CD14-positive monocyte (primary cell): ENCODE results near the gene WDFY3. TPM values are rescaled to one million over a fixed set of nuclear protein-coding genes. Genes with fewer than 3 reads are reported as not detected.

Source experiments
- DNase-seq, 3 donors: peaks; one replicate each; pipeline ENCODE4 v3.0.0-alpha.2; 2011 to 2022
- H2AFZ ChIP-seq: 2 replicates; pipeline ENCODE4 v1.6.0; 2012; ENCODE audit warnings: mild to moderate bottlenecking, low read depth, low read length, inconsistent platforms; ENCODE audit not compliant: insufficient read depth, poor library complexity, severe bottlenecking
- H3K27ac ChIP-seq, 2 donors: 1 replicate in 1 of 2; 2 replicates in 1 of 2; pipeline ENCODE4 v1.5.1; 2012 to 2013; ENCODE audit warnings: low read length in 2 of 2, control low read depth in 1 of 2, inconsistent platforms in 1 of 2, low read depth in 1 of 2, mild to moderate bottlenecking in 1 of 2
- H3K27me3 ChIP-seq, 2 donors: one replicate each; pipeline versions ENCODE4 v1.6.0 to v1.6.1; 2011 to 2013; ENCODE audit warnings: low read length in 2 of 2; ENCODE audit not compliant: control insufficient read depth in 2 of 2, insufficient read depth in 2 of 2
- H3K36me3 ChIP-seq, 2 donors: replicated peaks in 1 of 2; 1 replicate in 1 of 2; 2 replicates in 1 of 2; pipeline versions ENCODE4 v1.5.1 to v1.6.1; 2012 to 2013; ENCODE audit warnings: low read length in 2 of 2, control low read depth in 1 of 2, inconsistent platforms in 1 of 2, mild to moderate bottlenecking in 1 of 2; ENCODE audit not compliant: insufficient read depth in 2 of 2, control insufficient read depth in 1 of 2
- H3K4me1 ChIP-seq, 2 donors: 1 replicate in 1 of 2; 2 replicates in 1 of 2; pipeline versions ENCODE4 v1.5.1 to v1.6.1; 2012 to 2013; ENCODE audit warnings: low read length in 2 of 2, control low read depth in 1 of 2, inconsistent platforms in 1 of 2, mild to moderate bottlenecking in 1 of 2, moderate library complexity in 1 of 2; ENCODE audit not compliant: insufficient read depth in 2 of 2, control insufficient read depth in 1 of 2
- H3K4me2 ChIP-seq: replicated peaks from 2 replicates; pipeline ENCODE3; 2012; ENCODE audit warnings: low read length, moderate library complexity, mild to moderate bottlenecking; ENCODE audit not compliant: poor library complexity, severe bottlenecking; ENCODE audit errors: extremely low read depth
- H3K4me3 ChIP-seq, 3 experiments: fragments of 200-600 bp in 1 of 3; sonication (generic) in 1 of 3; replicated peaks in 1 of 3; 1 replicate in 2 of 3; 2 replicates in 1 of 3; pipeline ENCODE4 v1.5.1; 2011 to 2013; ENCODE audit warnings: low read length in 3 of 3, mild to moderate bottlenecking in 3 of 3, control low read depth in 2 of 3, low read depth in 2 of 3, inconsistent platforms in 1 of 3, moderate library complexity in 1 of 3
- H3K79me2 ChIP-seq: 2 replicates; pipeline ENCODE4 v1.6.0; 2012; ENCODE audit warnings: mild to moderate bottlenecking, control low read depth, inconsistent platforms, low read length, moderate library complexity; ENCODE audit not compliant: insufficient read depth
- H3K9ac ChIP-seq: 2 replicates; pipeline ENCODE4 v1.6.0; 2017; ENCODE audit warnings: low read length, mild to moderate bottlenecking; ENCODE audit not compliant: insufficient read depth, poor library complexity, severe bottlenecking
- H3K9me3 ChIP-seq, 2 donors: replicated peaks in 1 of 2; 1 replicate in 1 of 2; 2 replicates in 1 of 2; pipeline versions ENCODE4 v1.5.1 to v1.6.1; 2012 to 2013; ENCODE audit warnings: low read length in 2 of 2, control low read depth in 1 of 2; ENCODE audit not compliant: control insufficient read depth in 1 of 2, insufficient read depth in 1 of 2
- H4K20me1 ChIP-seq: 2 replicates; pipeline ENCODE4 v1.6.0; 2012; ENCODE audit warnings: mild to moderate bottlenecking, low read length, control low read depth, moderate library complexity; ENCODE audit not compliant: insufficient read depth
- H3K27ac Mint-ChIP-seq, 7 donors: one replicate each; pipeline ENCODE4 v1.8.0; 2020; ENCODE audit warnings: mild to moderate bottlenecking in 7 of 7, mixed read lengths in 7 of 7, moderate library complexity in 6 of 7, inconsistent platforms in 2 of 7
- H3K27me3 Mint-ChIP-seq, 3 donors: one replicate each; pipeline ENCODE4 v1.8.0; 2021 to 2022; ENCODE audit warnings: low read depth in 3 of 3, mild to moderate bottlenecking in 3 of 3, mixed read lengths in 3 of 3, moderate library complexity in 3 of 3, inconsistent platforms in 1 of 3
- H3K36me3 Mint-ChIP-seq, 2 donors: one replicate each; pipeline ENCODE4 v1.8.0; 2020; ENCODE audit warnings: mixed read lengths in 2 of 2, inconsistent platforms in 1 of 2, mild to moderate bottlenecking in 1 of 2
- H3K4me1 Mint-ChIP-seq: one replicate; pipeline ENCODE4 v1.8.0; 2020; ENCODE audit warnings: mild to moderate bottlenecking, mixed read lengths
- H3K4me3 Mint-ChIP-seq, 2 donors: one replicate each; pipeline ENCODE4 v1.8.0; 2020; ENCODE audit warnings: mild to moderate bottlenecking in 2 of 2, mixed read lengths in 2 of 2, moderate library complexity in 1 of 2
- H3K9me3 Mint-ChIP-seq, 7 donors: one replicate each; pipeline ENCODE4 v1.8.0; 2020 to 2022; ENCODE audit warnings: mixed read lengths in 7 of 7, mild to moderate bottlenecking in 6 of 7, moderate library complexity in 6 of 7, inconsistent platforms in 2 of 7
- WGBS: methylation state at CpG from one replicate; pipeline ENCODE4 v1.1.5; 2013; ENCODE audit warnings: missing lambda C conversion rate; ENCODE audit not compliant: insufficient coverage; 5-methylcytosine and 5-hydroxymethylcytosine counted together
- intact Hi-C, 2 donors: fragments of 100-400 bp; cut with micrococcal nuclease; formaldehyde crosslinking; loops; one replicate each; pipeline versions ENCODE4 v1.15.0 to v1.15.1; 2023
- polyA plus RNA-seq, 3 donors: library from polyadenylated mRNA; depleted of rRNA in 1 of 3; unstranded in 2 of 3; stranded (reverse) in 1 of 3; fragments of 300-500 nt in 2 of 3; fragments of >200 nt in 1 of 3; fragmentation: Illumina TruSeq in 2 of 3; gene quantifications; 1 replicate in 2 of 3; 2 replicates in 1 of 3; pipeline ENCODE4 v1.2.3, GENCODE V29; 2012 to 2021
- TF ChIP-seq, protein P1 (sequence below): fragments of 200-600 bp; IDR thresholded peaks from one replicate; pipeline ENCODE4 v1.8.0; 2022; ENCODE audit warnings: antibody characterized with exemption, mild to moderate bottlenecking

Gene WDFY3
- polyA plus RNA-seq, 3 donors = 5.6 to 35.5 (median 5.9) TPM

DNA sequence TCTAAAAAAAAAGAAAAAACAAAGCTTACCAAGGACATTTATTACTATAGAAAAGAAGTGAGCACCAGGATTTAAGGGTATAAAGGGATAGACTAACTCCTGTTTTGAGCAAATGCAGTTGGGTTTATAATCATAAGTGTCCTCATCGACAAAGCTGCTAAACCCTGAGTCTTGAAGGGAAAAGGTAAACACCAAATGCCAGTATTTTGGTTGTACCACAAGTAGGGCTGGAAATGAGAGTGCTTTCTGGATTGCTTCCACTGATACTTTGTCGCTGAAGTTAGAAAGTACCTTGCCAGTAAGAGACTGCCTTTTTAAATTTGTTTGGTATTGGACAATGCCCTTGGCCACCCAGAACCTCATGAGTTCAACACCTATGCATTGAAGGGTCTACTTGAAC, 53.7 kb downstream of the WDFY3 start:
- Histone ChIP-seq H2AFZ (no peak overlapping the region), H3K4me3 (no peak overlapping the region), H3K4me1 (peaks cover 12 to 36% of the 10 kb centered on the region in 2 donors), H3K36me3 (peaks cover 0 to 9% of the 10 kb centered on the region in 2 donors), H3K9ac (no peak overlapping the region), H4K20me1 (peaks cover 82% of the 10 kb centered on the region), H3K27ac (no peak overlapping the region), H3K27me3 (no peaks in the 10 kb centered on the region), H3K9me3 (no peaks in the 10 kb centered on the region), H3K4me2 (no peak overlapping the region), H3K79me2 (peaks cover 82% of the 10 kb centered on the region)
- 90% methylated on average over 2 of the region's 2 CpGs for WGBS
- intact Hi-C loops = no loop called here
- peaks cover 44% of the 10 kb centered on the region for H3K4me1 Mint-ChIP-seq
- no peak overlapping the region for H3K27ac Mint-ChIP-seq
- peaks cover 0 to 2% (median 0%) of the 10 kb centered on the region in 7 donors for H3K9me3 Mint-ChIP-seq
- no peak for DNase-seq
- no peak overlapping the region for H3K4me3 Mint-ChIP-seq
- peaks cover 13 to 22% of the 10 kb centered on the region in 2 donors for H3K36me3 Mint-ChIP-seq
- H3K27me3 Mint-ChIP-seq = no peaks in the 10 kb centered on the region
- TF ChIP-seq, protein P1, sequence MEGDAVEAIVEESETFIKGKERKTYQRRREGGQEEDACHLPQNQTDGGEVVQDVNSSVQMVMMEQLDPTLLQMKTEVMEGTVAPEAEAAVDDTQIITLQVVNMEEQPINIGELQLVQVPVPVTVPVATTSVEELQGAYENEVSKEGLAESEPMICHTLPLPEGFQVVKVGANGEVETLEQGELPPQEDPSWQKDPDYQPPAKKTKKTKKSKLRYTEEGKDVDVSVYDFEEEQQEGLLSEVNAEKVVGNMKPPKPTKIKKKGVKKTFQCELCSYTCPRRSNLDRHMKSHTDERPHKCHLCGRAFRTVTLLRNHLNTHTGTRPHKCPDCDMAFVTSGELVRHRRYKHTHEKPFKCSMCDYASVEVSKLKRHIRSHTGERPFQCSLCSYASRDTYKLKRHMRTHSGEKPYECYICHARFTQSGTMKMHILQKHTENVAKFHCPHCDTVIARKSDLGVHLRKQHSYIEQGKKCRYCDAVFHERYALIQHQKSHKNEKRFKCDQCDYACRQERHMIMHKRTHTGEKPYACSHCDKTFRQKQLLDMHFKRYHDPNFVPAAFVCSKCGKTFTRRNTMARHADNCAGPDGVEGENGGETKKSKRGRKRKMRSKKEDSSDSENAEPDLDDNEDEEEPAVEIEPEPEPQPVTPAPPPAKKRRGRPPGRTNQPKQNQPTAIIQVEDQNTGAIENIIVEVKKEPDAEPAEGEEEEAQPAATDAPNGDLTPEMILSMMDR = no peak

DNA sequence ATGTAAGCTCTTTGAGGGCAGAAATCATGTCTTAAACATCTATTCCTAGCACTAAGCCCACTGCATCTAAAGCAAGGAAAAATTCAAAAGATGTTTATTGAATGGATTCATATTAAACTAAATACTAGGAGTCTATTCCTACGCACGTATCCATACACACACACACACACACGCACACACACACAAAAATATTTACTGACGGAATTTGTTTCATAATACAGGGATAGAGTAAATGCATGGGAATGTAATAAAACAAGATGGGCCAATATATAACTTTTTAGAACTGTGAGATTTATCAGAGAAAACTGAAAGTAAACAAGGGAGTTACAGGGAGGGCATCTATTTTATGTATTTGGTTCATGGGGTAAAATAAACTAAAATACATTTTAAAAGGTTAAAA, 57.6 kb downstream of the WDFY3 start:
- no peaks in the 10 kb centered on the region for H3K27me3 ChIP-seq
- H3K9me3 ChIP-seq = no peaks in the 10 kb centered on the region
- WGBS = no CpG with 5 or more reads among the region's 4 CpGs
- peaks cover 19 to 33% of the 10 kb centered on the region in 2 donors for H3K36me3 Mint-ChIP-seq
- TF ChIP-seq, protein P1 = no peak
- no peak overlapping the region for H3K4me3 ChIP-seq
- peaks cover 81% of the 10 kb centered on the region for H4K20me1 ChIP-seq
- no peak overlapping the region for H3K9ac ChIP-seq
- H3K4me2 ChIP-seq = no peak overlapping the region
- peaks cover 32% of the 10 kb centered on the region for H3K4me1 Mint-ChIP-seq
- no peak overlapping the region for H2AFZ ChIP-seq
- peaks cover 0 to 4% (median 0%) of the 10 kb centered on the region in 7 donors for H3K9me3 Mint-ChIP-seq
- H3K27ac ChIP-seq = peak overlapping the region in 1 of 2 donors; percentile 2
- H3K27me3 Mint-ChIP-seq = no peaks in the 10 kb centered on the region
- H3K4me1 ChIP-seq = peaks cover 11 to 22% of the 10 kb centered on the region in 2 donors
- DNase-seq = no peak
- intact Hi-C loops = no loop called here
- no peak overlapping the region for H3K4me3 Mint-ChIP-seq
- H3K27ac Mint-ChIP-seq = no peak overlapping the region
- peaks cover 77% of the 10 kb centered on the region for H3K79me2 ChIP-seq
- peaks cover 0 to 20% of the 10 kb centered on the region in 2 donors for H3K36me3 ChIP-seq
